K562 (cell line): ENCODE results near the gene PTP4A2. TPM values are rescaled to one million over a fixed set of nuclear protein-coding genes. Genes with fewer than 3 reads are reported as not detected.

Experiments used
- polyA plus RNA-seq, 8 experiments: library from polyadenylated mRNA; depleted of rRNA in 4 of 8; stranded (reverse) in 5 of 8; unstranded in 3 of 8; fragments of >200 nt; fragmentation: Nextera tagmentation in 2 of 8; fragmentation: Illumina TruSeq in 1 of 8; extraction: Ambion mirVana in 2 of 8; extraction: Trizol in 1 of 8; gene quantifications; 2 replicates each; pipeline versions ENCODE4 v1.2.1 to v1.2.3, GENCODE V29; 2011 to 2014; ENCODE audit warnings: inconsistent platforms in 1 of 8, missing spikeins in 1 of 8
- total RNA-seq, 7 experiments: library from RNA; depleted of rRNA in 6 of 7; stranded (reverse); fragments of >200 nt in 6 of 7; fragmentation: Illumina TruSeq in 2 of 7; extraction: Trizol in 2 of 7; gene quantifications; 2 replicates each; pipeline versions ENCODE4 v1.2.1 to v1.2.3, GENCODE V29; 2011 to 2021; ENCODE audit warnings: low replicate concordance in 1 of 7
- TF ChIP-seq, protein P1 (sequence below): fragments of 450-650 bp; IDR thresholded peaks from 2 replicates; pipeline ENCODE4 v1.6.1; 2016; ENCODE audit warnings: mild to moderate bottlenecking, moderate library complexity

The PTP4A2 gene
- total and polyA plus RNA-seq, 9 of the 15 experiments (the other 6 are each of a cell fraction or from before 2014, with no cell fraction given): 197 to 870 (median 480) TPM

- TF ChIP-seq, protein P1, sequence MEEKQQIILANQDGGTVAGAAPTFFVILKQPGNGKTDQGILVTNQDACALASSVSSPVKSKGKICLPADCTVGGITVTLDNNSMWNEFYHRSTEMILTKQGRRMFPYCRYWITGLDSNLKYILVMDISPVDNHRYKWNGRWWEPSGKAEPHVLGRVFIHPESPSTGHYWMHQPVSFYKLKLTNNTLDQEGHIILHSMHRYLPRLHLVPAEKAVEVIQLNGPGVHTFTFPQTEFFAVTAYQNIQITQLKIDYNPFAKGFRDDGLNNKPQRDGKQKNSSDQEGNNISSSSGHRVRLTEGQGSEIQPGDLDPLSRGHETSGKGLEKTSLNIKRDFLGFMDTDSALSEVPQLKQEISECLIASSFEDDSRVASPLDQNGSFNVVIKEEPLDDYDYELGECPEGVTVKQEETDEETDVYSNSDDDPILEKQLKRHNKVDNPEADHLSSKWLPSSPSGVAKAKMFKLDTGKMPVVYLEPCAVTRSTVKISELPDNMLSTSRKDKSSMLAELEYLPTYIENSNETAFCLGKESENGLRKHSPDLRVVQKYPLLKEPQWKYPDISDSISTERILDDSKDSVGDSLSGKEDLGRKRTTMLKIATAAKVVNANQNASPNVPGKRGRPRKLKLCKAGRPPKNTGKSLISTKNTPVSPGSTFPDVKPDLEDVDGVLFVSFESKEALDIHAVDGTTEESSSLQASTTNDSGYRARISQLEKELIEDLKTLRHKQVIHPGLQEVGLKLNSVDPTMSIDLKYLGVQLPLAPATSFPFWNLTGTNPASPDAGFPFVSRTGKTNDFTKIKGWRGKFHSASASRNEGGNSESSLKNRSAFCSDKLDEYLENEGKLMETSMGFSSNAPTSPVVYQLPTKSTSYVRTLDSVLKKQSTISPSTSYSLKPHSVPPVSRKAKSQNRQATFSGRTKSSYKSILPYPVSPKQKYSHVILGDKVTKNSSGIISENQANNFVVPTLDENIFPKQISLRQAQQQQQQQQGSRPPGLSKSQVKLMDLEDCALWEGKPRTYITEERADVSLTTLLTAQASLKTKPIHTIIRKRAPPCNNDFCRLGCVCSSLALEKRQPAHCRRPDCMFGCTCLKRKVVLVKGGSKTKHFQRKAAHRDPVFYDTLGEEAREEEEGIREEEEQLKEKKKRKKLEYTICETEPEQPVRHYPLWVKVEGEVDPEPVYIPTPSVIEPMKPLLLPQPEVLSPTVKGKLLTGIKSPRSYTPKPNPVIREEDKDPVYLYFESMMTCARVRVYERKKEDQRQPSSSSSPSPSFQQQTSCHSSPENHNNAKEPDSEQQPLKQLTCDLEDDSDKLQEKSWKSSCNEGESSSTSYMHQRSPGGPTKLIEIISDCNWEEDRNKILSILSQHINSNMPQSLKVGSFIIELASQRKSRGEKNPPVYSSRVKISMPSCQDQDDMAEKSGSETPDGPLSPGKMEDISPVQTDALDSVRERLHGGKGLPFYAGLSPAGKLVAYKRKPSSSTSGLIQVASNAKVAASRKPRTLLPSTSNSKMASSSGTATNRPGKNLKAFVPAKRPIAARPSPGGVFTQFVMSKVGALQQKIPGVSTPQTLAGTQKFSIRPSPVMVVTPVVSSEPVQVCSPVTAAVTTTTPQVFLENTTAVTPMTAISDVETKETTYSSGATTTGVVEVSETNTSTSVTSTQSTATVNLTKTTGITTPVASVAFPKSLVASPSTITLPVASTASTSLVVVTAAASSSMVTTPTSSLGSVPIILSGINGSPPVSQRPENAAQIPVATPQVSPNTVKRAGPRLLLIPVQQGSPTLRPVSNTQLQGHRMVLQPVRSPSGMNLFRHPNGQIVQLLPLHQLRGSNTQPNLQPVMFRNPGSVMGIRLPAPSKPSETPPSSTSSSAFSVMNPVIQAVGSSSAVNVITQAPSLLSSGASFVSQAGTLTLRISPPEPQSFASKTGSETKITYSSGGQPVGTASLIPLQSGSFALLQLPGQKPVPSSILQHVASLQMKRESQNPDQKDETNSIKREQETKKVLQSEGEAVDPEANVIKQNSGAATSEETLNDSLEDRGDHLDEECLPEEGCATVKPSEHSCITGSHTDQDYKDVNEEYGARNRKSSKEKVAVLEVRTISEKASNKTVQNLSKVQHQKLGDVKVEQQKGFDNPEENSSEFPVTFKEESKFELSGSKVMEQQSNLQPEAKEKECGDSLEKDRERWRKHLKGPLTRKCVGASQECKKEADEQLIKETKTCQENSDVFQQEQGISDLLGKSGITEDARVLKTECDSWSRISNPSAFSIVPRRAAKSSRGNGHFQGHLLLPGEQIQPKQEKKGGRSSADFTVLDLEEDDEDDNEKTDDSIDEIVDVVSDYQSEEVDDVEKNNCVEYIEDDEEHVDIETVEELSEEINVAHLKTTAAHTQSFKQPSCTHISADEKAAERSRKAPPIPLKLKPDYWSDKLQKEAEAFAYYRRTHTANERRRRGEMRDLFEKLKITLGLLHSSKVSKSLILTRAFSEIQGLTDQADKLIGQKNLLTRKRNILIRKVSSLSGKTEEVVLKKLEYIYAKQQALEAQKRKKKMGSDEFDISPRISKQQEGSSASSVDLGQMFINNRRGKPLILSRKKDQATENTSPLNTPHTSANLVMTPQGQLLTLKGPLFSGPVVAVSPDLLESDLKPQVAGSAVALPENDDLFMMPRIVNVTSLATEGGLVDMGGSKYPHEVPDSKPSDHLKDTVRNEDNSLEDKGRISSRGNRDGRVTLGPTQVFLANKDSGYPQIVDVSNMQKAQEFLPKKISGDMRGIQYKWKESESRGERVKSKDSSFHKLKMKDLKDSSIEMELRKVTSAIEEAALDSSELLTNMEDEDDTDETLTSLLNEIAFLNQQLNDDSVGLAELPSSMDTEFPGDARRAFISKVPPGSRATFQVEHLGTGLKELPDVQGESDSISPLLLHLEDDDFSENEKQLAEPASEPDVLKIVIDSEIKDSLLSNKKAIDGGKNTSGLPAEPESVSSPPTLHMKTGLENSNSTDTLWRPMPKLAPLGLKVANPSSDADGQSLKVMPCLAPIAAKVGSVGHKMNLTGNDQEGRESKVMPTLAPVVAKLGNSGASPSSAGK: no peak
Measured at GRCh38 chr1:31977385-31978131, 39.4 kb upstream of the PTP4A2 start (continued).
